Nephron progenitor cell (in vitro differentiated cells): Measurements from ENCODE around the gene MEOX1.

ENCODE experiments used
- DNase-seq: peaks from one replicate; pipeline ENCODE4 v3.0.0; 2021
- H3K27ac Mint-ChIP-seq: 2 replicates; pipeline ENCODE4 v1.8.0; 2021; ENCODE audit warnings: mild to moderate bottlenecking, moderate library complexity, mixed read lengths
- H3K27me3 Mint-ChIP-seq: 2 replicates; pipeline ENCODE4 v1.8.0; 2021; ENCODE audit warnings: mild to moderate bottlenecking, low read depth, mixed read lengths; ENCODE audit not compliant: poor library complexity
- H3K36me3 Mint-ChIP-seq: 2 replicates; pipeline ENCODE4 v1.8.0; 2021; ENCODE audit warnings: low read depth, mixed read lengths
- H3K4me1 Mint-ChIP-seq: 2 replicates; pipeline ENCODE4 v1.8.0; 2021; ENCODE audit warnings: mixed read lengths
- H3K4me3 Mint-ChIP-seq: 2 replicates; pipeline ENCODE4 v1.8.0; 2021; ENCODE audit warnings: mild to moderate bottlenecking, moderate library complexity, mixed read lengths
- H3K9me3 Mint-ChIP-seq: 2 replicates; pipeline ENCODE4 v1.8.0; 2021; ENCODE audit warnings: mild to moderate bottlenecking, moderate library complexity, mixed read lengths
- TF ChIP-seq, protein P1 (sequence below): fragments of 200-600 bp; sonication (generic); IDR thresholded peaks from 2 replicates; pipeline ENCODE4 v1.5.0; 2021; ENCODE audit warnings: antibody characterized with exemption

MEOX1 gene

DNA sequence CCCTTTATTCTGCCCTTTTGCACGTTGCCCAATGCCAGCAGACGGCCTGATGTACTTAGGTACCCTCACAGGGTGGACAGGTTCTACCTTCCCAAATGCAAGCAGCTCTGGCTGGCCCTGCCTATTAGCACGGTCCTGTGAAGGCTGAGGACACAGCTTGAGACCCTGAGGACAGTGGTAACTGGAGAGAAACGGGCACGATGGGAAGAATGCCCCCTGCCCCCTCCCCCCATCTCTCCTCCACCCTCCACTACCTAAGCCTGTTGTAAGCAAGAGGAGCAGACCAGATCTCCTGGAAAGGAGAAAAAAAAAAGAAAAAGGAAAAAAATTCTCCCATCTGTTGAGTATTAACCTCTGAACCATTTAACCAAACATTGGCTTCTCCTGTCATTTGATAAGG, 34.1 kb downstream of the MEOX1 start:
- DNase-seq: no peak
- H3K27me3 Mint-ChIP-seq: peaks cover 18% of the 10 kb centered on the region
- peak overlapping the region; percentile 88 for H3K27ac Mint-ChIP-seq
- no peaks in the 10 kb centered on the region for H3K36me3 Mint-ChIP-seq
- H3K9me3 Mint-ChIP-seq: no peaks in the 10 kb centered on the region
- TF ChIP-seq, protein P1, sequence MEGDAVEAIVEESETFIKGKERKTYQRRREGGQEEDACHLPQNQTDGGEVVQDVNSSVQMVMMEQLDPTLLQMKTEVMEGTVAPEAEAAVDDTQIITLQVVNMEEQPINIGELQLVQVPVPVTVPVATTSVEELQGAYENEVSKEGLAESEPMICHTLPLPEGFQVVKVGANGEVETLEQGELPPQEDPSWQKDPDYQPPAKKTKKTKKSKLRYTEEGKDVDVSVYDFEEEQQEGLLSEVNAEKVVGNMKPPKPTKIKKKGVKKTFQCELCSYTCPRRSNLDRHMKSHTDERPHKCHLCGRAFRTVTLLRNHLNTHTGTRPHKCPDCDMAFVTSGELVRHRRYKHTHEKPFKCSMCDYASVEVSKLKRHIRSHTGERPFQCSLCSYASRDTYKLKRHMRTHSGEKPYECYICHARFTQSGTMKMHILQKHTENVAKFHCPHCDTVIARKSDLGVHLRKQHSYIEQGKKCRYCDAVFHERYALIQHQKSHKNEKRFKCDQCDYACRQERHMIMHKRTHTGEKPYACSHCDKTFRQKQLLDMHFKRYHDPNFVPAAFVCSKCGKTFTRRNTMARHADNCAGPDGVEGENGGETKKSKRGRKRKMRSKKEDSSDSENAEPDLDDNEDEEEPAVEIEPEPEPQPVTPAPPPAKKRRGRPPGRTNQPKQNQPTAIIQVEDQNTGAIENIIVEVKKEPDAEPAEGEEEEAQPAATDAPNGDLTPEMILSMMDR: no peak
- peaks cover 41% of the 10 kb centered on the region for H3K4me1 Mint-ChIP-seq
- peak overlapping the region; percentile 60 for H3K4me3 Mint-ChIP-seq

- H3K27me3 Mint-ChIP-seq: peaks cover 19% of the 10 kb centered on the region
- no peak for DNase-seq
- H3K27ac Mint-ChIP-seq: peak overlapping the region; percentile 48
- TF ChIP-seq, protein P1: no peak
- no peaks in the 10 kb centered on the region for H3K9me3 Mint-ChIP-seq
- H3K4me1 Mint-ChIP-seq: peaks cover 39% of the 10 kb centered on the region
- H3K36me3 Mint-ChIP-seq: no peaks in the 10 kb centered on the region
- no peak overlapping the region for H3K4me3 Mint-ChIP-seq
Observed at GRCh38 chr17:43626023-43626422, 35.7 kb downstream of the MEOX1 start.

GRCh38 chr17:43625606-43626005, 36.1 kb downstream of the MEOX1 start:
- Mint-ChIP-seq H3K9me3 (no peaks in the 10 kb centered on the region), H3K36me3 (no peaks in the 10 kb centered on the region), H3K27me3 (peaks cover 19% of the 10 kb centered on the region), H3K4me1 (peaks cover 42% of the 10 kb centered on the region), H3K4me3 (no peak overlapping the region), H3K27ac (peak overlapping the region; percentile 48)
- DNase-seq: no peak
- TF ChIP-seq, protein P1: no peak

DNA sequence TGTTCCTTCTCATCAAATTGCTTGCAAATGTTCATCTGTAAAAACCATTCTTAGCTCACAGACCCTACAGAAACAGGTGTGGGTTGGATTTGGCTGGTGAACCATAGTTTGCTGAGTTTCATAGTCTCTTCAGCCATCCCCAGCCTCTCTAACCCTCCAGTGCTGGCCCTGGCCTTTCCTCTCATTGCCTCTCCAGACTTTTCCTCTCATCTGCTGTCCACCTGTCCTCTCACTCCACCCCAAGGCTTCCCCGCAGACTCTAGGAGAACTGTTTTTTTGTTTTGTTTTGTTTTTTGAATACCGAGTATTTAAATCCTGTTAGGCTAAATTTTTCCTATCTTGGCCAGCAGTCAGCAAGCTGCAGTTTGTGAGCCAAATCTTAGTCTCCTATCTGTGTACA, 41.1 kb downstream of the MEOX1 start:
- Mint-ChIP-seq H3K4me3 (no peak overlapping the region), H3K9me3 (no peaks in the 10 kb centered on the region), H3K36me3 (no peaks in the 10 kb centered on the region), H3K27ac (no peak overlapping the region), H3K27me3 (peaks cover 21% of the 10 kb centered on the region), H3K4me1 (peaks cover 51% of the 10 kb centered on the region)
- TF ChIP-seq, protein P1: no peak
- DNase-seq: no peak

- Mint-ChIP-seq H3K27me3 (peaks cover 18% of the 10 kb centered on the region), H3K27ac (no peak overlapping the region), H3K9me3 (no peaks in the 10 kb centered on the region), H3K4me1 (peaks cover 55% of the 10 kb centered on the region), H3K4me3 (no peak overlapping the region), H3K36me3 (no peaks in the 10 kb centered on the region)
- TF ChIP-seq, protein P1: no peak
- no peak for DNase-seq
Observed at GRCh38 chr17:43620147-43620546, 41.6 kb downstream of the MEOX1 start.

GRCh38 chr17:43619705-43620104, 42.0 kb downstream of the MEOX1 start:
- Mint-ChIP-seq H3K9me3 (no peaks in the 10 kb centered on the region), H3K4me3 (no peak overlapping the region), H3K27ac (no peak overlapping the region), H3K36me3 (no peaks in the 10 kb centered on the region), H3K27me3 (peaks cover 15% of the 10 kb centered on the region), H3K4me1 (peaks cover 59% of the 10 kb centered on the region)
- no peak for DNase-seq
- TF ChIP-seq, protein P1: no peak
